K562 (cell line): ENCODE results near the gene SLC5A3. TPM values are rescaled to one million over a fixed set of nuclear protein-coding genes. Genes with fewer than 3 reads are reported as not detected.

Experiments used
- ATAC-seq: fragments of 200-7000 bp; cut with Tn5 transposase; 3 replicates; pipeline ENCODE4 v1.9.1; 2020; ENCODE audit warnings: moderate library complexity
- BruUV-seq: library from RNA; stranded (reverse); fragments of 400-500 nt; replicated peaks from 2 replicates; lab custom pipeline; 2021; lab: Mats Ljungman, UMichigan
- CTCF ChIA-PET: fragments of 300-600 bp; formaldehyde crosslinking; extraction: SDS; loops from one replicate; lab custom pipeline; 2021; ENCODE audit warnings: low intra/inter-chr PET ratio; lab: Yijun Ruan, JAX
- POLR2A ChIA-PET: fragments of 300-600, 350-650 bp; sonication (Branson Sonifier 250); formaldehyde crosslinking; extraction: SDS; loops from one replicate; lab custom pipeline; 2021; ENCODE audit warnings: antibody characterized with exemption, inconsistent platforms; lab: Yijun Ruan, JAX
- DNase-seq, 4 experiments: peaks; one replicate each; pipeline versions ENCODE4 v3.0.0 to v3.0.0-alpha.2; 2011 to 2018; ENCODE audit warnings: low spot score in 3 of 4, mixed read lengths in 3 of 4; ENCODE audit errors: extremely low read depth in 1 of 4
- FAIRE-seq: peaks from 2 replicates; lab custom pipeline; 2011; peaks lifted over from hg19 to GRCh38; lab: Jason Lieb, UNC
- H2AFZ ChIP-seq: 2 replicates; pipeline ENCODE4 v1.6.0; 2011; ENCODE audit warnings: low read depth, low read length, control low read depth, inconsistent platforms
- H3K27ac ChIP-seq: fragments of 200-600 bp; 3 replicates; pipeline ENCODE4 v1.8.0; 2011; ENCODE audit warnings: low read depth, mild to moderate bottlenecking, control low read depth, inconsistent platforms, low read length, moderate library complexity, mixed read lengths; ENCODE audit errors: extremely low read depth
- H3K27me3 ChIP-seq, 2 experiments: fragments of 300-600 bp in 1 of 2; 2 replicates in 1 of 2; 3 replicates in 1 of 2; pipeline versions ENCODE4 v1.6.0 to v1.8.0; 2011; ENCODE audit warnings: inconsistent platforms in 2 of 2, low read length in 2 of 2, mild to moderate bottlenecking in 1 of 2, mixed read lengths in 1 of 2, moderate library complexity in 1 of 2; ENCODE audit not compliant: control insufficient read depth in 2 of 2, insufficient read depth in 2 of 2
- H3K36me3 ChIP-seq: fragments of 300-600 bp; 3 replicates; pipeline ENCODE4 v1.8.0; 2011; ENCODE audit warnings: mild to moderate bottlenecking, low read length, inconsistent platforms; ENCODE audit not compliant: control insufficient read depth, insufficient read depth
- H3K4me1 ChIP-seq, 2 experiments: fragments of 200-600 bp in 1 of 2; replicated peaks in 1 of 2; 2 replicates in 1 of 2; 3 replicates in 1 of 2; pipeline versions ENCODE4 v1.5.1 to v1.8.0; 2011; ENCODE audit warnings: inconsistent platforms in 2 of 2, low read length in 2 of 2, mild to moderate bottlenecking in 1 of 2, mixed read lengths in 1 of 2, moderate library complexity in 1 of 2; ENCODE audit not compliant: control insufficient read depth in 2 of 2, insufficient read depth in 2 of 2
- H3K4me2 ChIP-seq: 2 replicates; pipeline ENCODE4 v1.6.1; 2011; ENCODE audit warnings: low read length, control low read depth, inconsistent platforms, mixed read lengths; ENCODE audit not compliant: insufficient read depth
- H3K4me3 ChIP-seq: fragments of 200-600 bp; sonication (generic), shearing (Covaris generic); 2 replicates; pipeline ENCODE4 v1.5.1; 2016; ENCODE audit warnings: control low read depth, inconsistent platforms
- H3K79me2 ChIP-seq: fragments of 200-600 bp; 3 replicates; pipeline ENCODE4 v1.8.0; 2011; ENCODE audit warnings: low read length, inconsistent platforms; ENCODE audit not compliant: control insufficient read depth, insufficient read depth
- H3K9ac ChIP-seq, 2 experiments: 2 replicates each; pipeline versions ENCODE4 v1.6.0 to v1.6.1; 2011; ENCODE audit warnings: low read depth in 2 of 2, low read length in 2 of 2, control low read depth in 1 of 2, inconsistent platforms in 1 of 2, mild to moderate bottlenecking in 1 of 2, mixed read lengths in 1 of 2; ENCODE audit not compliant: insufficient read depth in 1 of 2
- H3K9me1 ChIP-seq: one replicate; pipeline ENCODE4 v1.6.0; 2011; ENCODE audit warnings: inconsistent platforms, mild to moderate bottlenecking, low read length, moderate library complexity; ENCODE audit not compliant: control insufficient read depth, insufficient read depth
- H3K9me3 ChIP-seq: replicated peaks from 2 replicates; pipeline ENCODE4 v1.5.1; 2011; ENCODE audit warnings: low read depth, low read length, inconsistent platforms; ENCODE audit not compliant: control insufficient read depth, insufficient read depth
- H4K20me1 ChIP-seq: replicated peaks from 2 replicates; pipeline ENCODE4 v1.6.1; 2011; ENCODE audit warnings: low read length, inconsistent platforms, mixed read lengths; ENCODE audit not compliant: control insufficient read depth, insufficient read depth
- HCFC1 ChIP-seq: IDR thresholded peaks from 2 replicates; pipeline ENCODE4 v1.6.1; 2012; ENCODE audit warnings: low read depth, low read length, improper control_type of control experiment
- HIVEP1 ChIP-seq: fragments of 250-450 bp; sonication (Bioruptor Pico); IDR thresholded peaks from 2 replicates; pipeline ENCODE4 v1.4.0; 2020; ENCODE audit warnings: mild to moderate bottlenecking
- IRF2 ChIP-seq: sonication (generic); formaldehyde crosslinking; IDR thresholded peaks from 2 replicates; pipeline ENCODE4 v1.8.1; 2022; ENCODE audit warnings: mild to moderate bottlenecking, missing genetic modification reagents
- NR1H2 ChIP-seq: sonication (generic); formaldehyde crosslinking; IDR thresholded peaks from 2 replicates; pipeline ENCODE4 v1.4.0; 2020; ENCODE audit warnings: mild to moderate bottlenecking, missing genetic modification reagents
- PURB ChIP-seq: sonication (generic); formaldehyde crosslinking; IDR thresholded peaks from 2 replicates; pipeline ENCODE4 v1.9.0; 2021; ENCODE audit warnings: low read depth, mild to moderate bottlenecking, missing genetic modification reagents
- SAFB ChIP-seq: fragments of 200-400 bp; formaldehyde crosslinking; IDR thresholded peaks from 2 replicates; pipeline ENCODE4 v1.6.1; 2017; ENCODE audit warnings: low read depth, low read length, borderline replicate concordance
- SREBF1 ChIP-seq: fragments of 150-350 bp; IDR thresholded peaks from 2 replicates; pipeline ENCODE4 v1.6.1; 2014; ENCODE audit warnings: antibody characterized with exemption, low read depth, low read length, borderline replicate concordance
- ZKSCAN8 ChIP-seq: fragments of 200-800 bp; sonication (Bioruptor generic); IDR thresholded peaks from 2 replicates; pipeline ENCODE4 v1.6.1; 2016; ENCODE audit warnings: missing genetic modification characterization, missing compliant biosample characterization
- WGBS: fragments of 100-300 bp; shearing (Covaris generic); methylation state at CpG from one replicate; pipeline ENCODE4 v1.1.6; 2016; ENCODE audit warnings: low coverage, mixed read lengths; ENCODE audit not compliant: insufficient coverage; ENCODE audit errors: missing lambda C conversion rate; 5-methylcytosine and 5-hydroxymethylcytosine counted together
- in situ Hi-C: fragments of 300-500 bp; cut with MboI; formaldehyde crosslinking; loops from 4 replicates; pipeline ENCODE4 v1.15.0; 2018; ENCODE audit warnings: inconsistent platforms, mixed read lengths
- intact Hi-C: fragments of 100-400 bp; cut with micrococcal nuclease; formaldehyde crosslinking; loops from 2 replicates; pipeline ENCODE4 v1.14.2; 2022
- polyA plus RNA-seq, 8 experiments: library from polyadenylated mRNA; depleted of rRNA in 4 of 8; stranded (reverse) in 5 of 8; unstranded in 3 of 8; fragments of >200 nt; fragmentation: Nextera tagmentation in 2 of 8; fragmentation: Illumina TruSeq in 1 of 8; extraction: Ambion mirVana in 2 of 8; extraction: Trizol in 1 of 8; gene quantifications; 2 replicates each; pipeline versions ENCODE4 v1.2.1 to v1.2.3, GENCODE V29; 2011 to 2014; ENCODE audit warnings: inconsistent platforms in 1 of 8, missing spikeins in 1 of 8
- total RNA-seq, 7 experiments: library from RNA; depleted of rRNA in 6 of 7; stranded (reverse); fragments of >200 nt in 6 of 7; fragmentation: Illumina TruSeq in 2 of 7; extraction: Trizol in 2 of 7; gene quantifications; 2 replicates each; pipeline versions ENCODE4 v1.2.1 to v1.2.3, GENCODE V29; 2011 to 2021; ENCODE audit warnings: low replicate concordance in 1 of 7
- TF ChIP-seq, protein P1 (sequence below): sonication (generic); formaldehyde crosslinking; IDR thresholded peaks from 2 replicates; pipeline ENCODE4 v1.8.0; 2022; ENCODE audit warnings: mild to moderate bottlenecking, low read depth, missing genetic modification reagents
- TF ChIP-seq, protein P2 (sequence below): fragments of 250-450 bp; sonication (Bioruptor Pico); IDR thresholded peaks from 2 replicates; pipeline ENCODE4 v1.8.0; 2021; ENCODE audit warnings: moderate library complexity, mild to moderate bottlenecking, inconsistent platforms
- TF ChIP-seq, protein P3 (sequence below): sonication (generic); formaldehyde crosslinking; IDR thresholded peaks from 2 replicates; pipeline ENCODE4 v1.8.0; 2023; ENCODE audit warnings: missing genetic modification reagents, mild to moderate bottlenecking, borderline replicate concordance

SLC5A3 gene
- total and polyA plus RNA-seq, 9 of the 15 experiments (the other 6 are each of a cell fraction or from before 2014, with no cell fraction given): 2.9 to 20.6 (median 9.0) TPM

DNA sequence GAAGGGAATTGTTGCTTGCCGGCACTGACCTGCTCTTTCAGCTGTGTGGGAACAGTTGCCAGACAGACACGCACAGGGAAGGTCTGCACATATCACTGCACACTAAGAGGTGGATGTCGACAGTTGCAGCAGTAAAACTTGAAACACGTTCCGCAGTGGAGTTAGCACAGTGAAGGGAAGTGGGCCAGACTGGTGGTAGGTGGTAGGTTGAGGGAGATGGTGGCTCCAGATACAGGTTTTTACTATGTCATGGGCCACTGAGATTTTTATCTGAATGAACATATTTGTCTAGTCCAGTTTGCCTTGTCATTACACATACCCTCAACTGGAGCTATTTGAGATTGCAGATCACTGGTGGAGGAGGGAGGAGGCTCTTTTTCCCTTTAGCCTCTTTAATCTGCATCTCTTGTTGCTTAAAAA, 13.5 kb downstream of the SLC5A3 start (continued):
- TF ChIP-seq, protein P1, sequence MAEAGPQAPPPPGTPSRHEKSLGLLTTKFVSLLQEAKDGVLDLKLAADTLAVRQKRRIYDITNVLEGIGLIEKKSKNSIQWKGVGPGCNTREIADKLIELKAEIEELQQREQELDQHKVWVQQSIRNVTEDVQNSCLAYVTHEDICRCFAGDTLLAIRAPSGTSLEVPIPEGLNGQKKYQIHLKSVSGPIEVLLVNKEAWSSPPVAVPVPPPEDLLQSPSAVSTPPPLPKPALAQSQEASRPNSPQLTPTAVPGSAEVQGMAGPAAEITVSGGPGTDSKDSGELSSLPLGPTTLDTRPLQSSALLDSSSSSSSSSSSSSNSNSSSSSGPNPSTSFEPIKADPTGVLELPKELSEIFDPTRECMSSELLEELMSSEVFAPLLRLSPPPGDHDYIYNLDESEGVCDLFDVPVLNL (CRISPR knock-in tag): no peak
- TF ChIP-seq NR1H2 (CRISPR knock-in tag): no peak
- no peak for TF ChIP-seq HIVEP1 (CRISPR knock-in tag)
- TF ChIP-seq, protein P2, sequence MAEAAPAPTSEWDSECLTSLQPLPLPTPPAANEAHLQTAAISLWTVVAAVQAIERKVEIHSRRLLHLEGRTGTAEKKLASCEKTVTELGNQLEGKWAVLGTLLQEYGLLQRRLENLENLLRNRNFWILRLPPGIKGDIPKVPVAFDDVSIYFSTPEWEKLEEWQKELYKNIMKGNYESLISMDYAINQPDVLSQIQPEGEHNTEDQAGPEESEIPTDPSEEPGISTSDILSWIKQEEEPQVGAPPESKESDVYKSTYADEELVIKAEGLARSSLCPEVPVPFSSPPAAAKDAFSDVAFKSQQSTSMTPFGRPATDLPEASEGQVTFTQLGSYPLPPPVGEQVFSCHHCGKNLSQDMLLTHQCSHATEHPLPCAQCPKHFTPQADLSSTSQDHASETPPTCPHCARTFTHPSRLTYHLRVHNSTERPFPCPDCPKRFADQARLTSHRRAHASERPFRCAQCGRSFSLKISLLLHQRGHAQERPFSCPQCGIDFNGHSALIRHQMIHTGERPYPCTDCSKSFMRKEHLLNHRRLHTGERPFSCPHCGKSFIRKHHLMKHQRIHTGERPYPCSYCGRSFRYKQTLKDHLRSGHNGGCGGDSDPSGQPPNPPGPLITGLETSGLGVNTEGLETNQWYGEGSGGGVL (CRISPR knock-in tag): no peak
- TF ChIP-seq HCFC1: no peak
- no peak for TF ChIP-seq SREBF1
- TF ChIP-seq SAFB: no peak
- TF ChIP-seq PURB (CRISPR knock-in tag): no peak

DNA sequence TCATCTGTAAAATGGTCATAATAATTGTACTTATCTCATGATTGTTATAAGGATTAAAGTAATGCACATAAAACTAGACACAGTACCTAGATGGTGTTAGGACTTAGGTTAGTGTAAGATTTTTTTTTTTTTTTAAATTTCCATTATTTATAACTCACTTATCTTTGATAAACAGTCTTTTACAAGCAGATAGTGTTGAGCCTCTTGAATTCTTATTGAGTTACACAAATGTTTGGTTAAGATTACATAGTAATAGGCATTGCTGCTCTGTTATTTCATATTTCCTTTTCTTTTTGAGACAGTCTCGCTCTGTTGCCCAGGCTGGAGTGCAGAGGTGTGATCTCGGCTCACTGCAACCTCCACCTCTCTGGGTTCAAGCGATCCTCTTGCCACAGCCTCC, 15.4 kb downstream of the SLC5A3 start:
- ChIA-PET CTCF (no interaction called here), POLR2A (interaction anchor here (0.8 to 1.4 kb wide), 2 partner anchors 9 to 10 kb away, joined by 3 to 6 read pairs; no protein-coding TSS in a partner anchor)
- in situ Hi-C loops (no loop called here), intact Hi-C loops (no loop called here)
- Histone ChIP-seq H2AFZ (no peak overlapping the region), H3K4me3 (no peak overlapping the region), H3K79me2 (peaks cover 96% of the 10 kb centered on the region), H4K20me1 (peaks cover 14% of the 10 kb centered on the region), H3K9me1 (no peaks in the 10 kb centered on the region), H3K9ac (no peak overlapping the region), H3K4me1 (peaks cover 8 to 32% of the 10 kb centered on the region in 2 experiments; a peak in 4 of 5 replicates), H3K9me3 (no peaks in the 10 kb centered on the region), H3K36me3 (peaks cover 29% of the 10 kb centered on the region), H3K27me3 (no peaks in the 10 kb centered on the region), H3K27ac (no peak overlapping the region), H3K4me2 (no peak overlapping the region)
- no peak for TF ChIP-seq ZKSCAN8 (CRISPR knock-in tag)
- TF ChIP-seq IRF2 (CRISPR knock-in tag): no peak
- TF ChIP-seq, protein P3, sequence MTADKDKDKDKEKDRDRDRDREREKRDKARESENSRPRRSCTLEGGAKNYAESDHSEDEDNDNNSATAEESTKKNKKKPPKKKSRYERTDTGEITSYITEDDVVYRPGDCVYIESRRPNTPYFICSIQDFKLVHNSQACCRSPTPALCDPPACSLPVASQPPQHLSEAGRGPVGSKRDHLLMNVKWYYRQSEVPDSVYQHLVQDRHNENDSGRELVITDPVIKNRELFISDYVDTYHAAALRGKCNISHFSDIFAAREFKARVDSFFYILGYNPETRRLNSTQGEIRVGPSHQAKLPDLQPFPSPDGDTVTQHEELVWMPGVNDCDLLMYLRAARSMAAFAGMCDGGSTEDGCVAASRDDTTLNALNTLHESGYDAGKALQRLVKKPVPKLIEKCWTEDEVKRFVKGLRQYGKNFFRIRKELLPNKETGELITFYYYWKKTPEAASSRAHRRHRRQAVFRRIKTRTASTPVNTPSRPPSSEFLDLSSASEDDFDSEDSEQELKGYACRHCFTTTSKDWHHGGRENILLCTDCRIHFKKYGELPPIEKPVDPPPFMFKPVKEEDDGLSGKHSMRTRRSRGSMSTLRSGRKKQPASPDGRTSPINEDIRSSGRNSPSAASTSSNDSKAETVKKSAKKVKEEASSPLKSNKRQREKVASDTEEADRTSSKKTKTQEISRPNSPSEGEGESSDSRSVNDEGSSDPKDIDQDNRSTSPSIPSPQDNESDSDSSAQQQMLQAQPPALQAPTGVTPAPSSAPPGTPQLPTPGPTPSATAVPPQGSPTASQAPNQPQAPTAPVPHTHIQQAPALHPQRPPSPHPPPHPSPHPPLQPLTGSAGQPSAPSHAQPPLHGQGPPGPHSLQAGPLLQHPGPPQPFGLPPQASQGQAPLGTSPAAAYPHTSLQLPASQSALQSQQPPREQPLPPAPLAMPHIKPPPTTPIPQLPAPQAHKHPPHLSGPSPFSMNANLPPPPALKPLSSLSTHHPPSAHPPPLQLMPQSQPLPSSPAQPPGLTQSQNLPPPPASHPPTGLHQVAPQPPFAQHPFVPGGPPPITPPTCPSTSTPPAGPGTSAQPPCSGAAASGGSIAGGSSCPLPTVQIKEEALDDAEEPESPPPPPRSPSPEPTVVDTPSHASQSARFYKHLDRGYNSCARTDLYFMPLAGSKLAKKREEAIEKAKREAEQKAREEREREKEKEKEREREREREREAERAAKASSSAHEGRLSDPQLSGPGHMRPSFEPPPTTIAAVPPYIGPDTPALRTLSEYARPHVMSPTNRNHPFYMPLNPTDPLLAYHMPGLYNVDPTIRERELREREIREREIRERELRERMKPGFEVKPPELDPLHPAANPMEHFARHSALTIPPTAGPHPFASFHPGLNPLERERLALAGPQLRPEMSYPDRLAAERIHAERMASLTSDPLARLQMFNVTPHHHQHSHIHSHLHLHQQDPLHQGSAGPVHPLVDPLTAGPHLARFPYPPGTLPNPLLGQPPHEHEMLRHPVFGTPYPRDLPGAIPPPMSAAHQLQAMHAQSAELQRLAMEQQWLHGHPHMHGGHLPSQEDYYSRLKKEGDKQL (CRISPR knock-in tag): no peak
- FAIRE-seq (no peak), DNase-seq (no peak), ATAC-seq (no peak)
- 100% methylated on average over 3 of the region's 3 CpGs for WGBS
- BruUV-seq: no TSS peak
